ENCODE results near the gene CENPK. TPM values are rescaled to one million over a fixed set of nuclear protein-coding genes. Genes with fewer than 3 reads are reported as not detected.

CENPK gene, protein sequence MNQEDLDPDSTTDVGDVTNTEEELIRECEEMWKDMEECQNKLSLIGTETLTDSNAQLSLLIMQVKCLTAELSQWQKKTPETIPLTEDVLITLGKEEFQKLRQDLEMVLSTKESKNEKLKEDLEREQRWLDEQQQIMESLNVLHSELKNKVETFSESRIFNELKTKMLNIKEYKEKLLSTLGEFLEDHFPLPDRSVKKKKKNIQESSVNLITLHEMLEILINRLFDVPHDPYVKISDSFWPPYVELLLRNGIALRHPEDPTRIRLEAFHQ
- total RNA-seq (2021; ENCODE audit: unreplicated experiment) (34.2 TPM), Bru-seq, nascent RNA (percentile 90 among the genes with signal in this experiment), BruChase-seq, experiment 1, labeled RNA remaining after a 2-hour chase (percentile 94 among the genes with signal in this experiment), BruChase-seq, experiment 2, labeled RNA remaining after a 6-hour chase (percentile 87 among the genes with signal in this experiment)
- polyA plus RNA-seq (2012; ENCODE audit: insufficient read length) = 8.3 TPM
- long read RNA-seq, transcript CENPK-202 (11 exons, 1,734 nt) = major isoform, 16 of 51 reads
- long read RNA-seq, transcript CENPK-208 (11 exons, 1,586 nt) = minor isoform, 5 of 51 reads
- long read RNA-seq, transcript CENPK-215 (11 exons, 1,697 nt) = minor isoform, 5 of 51 reads
- long read RNA-seq, partial matches to known transcripts = 5 of 51 reads
- long read RNA-seq, other reads (novel, unspliced or antisense) = 15 of 51 reads

DNA sequence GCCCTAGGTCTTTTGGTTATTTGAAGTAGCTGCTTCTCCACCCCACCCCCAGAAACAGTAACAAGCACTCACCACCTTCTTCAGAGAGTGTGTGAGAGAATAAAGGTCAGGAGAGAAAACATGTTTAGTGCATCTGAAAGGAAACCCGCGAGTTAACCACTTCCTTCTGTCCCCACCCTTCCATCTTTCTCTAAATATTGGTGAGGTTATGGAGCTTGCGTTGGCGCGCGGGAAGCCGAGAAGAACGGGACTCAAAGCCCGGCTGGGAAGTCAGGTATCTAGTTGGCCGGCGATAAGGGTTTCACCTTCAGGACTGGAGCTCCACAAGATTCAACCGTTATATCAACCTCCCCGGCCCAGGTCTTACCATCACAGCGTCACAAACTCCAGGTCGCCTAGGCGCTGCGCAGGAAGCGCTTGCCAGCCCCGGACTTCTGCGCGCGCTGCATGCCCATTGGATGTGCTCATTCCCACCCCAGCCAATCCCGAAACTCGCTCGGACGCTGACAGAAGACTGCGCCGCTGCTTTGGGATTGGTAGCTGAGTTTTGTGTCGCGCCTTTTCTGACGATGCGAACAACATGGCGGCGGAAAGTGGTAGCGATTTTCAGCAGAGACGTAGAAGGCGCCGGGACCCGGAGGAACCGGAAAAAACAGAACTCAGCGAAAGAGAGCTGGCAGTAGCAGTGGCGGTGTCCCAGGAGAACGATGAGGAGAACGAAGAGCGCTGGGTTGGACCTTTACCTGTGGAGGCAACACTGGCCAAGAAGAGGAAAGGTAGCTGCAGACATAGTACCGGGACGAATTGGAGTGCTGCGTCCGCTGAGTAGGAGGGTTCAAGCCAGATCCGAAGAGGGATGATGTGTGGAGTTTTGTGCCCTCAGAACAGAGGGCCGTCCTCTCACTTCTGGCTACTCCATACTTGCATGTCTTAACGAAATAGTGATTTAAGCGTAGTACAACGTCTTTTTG is at the start of gene CENPK, which contains the start of gene PPWD1:
CENPK (minus strand) TSS at position 438 of the 971 bp plus-strand sequence. CDS start 8,261 bp downstream, outside the sequence.
PPWD1 (plus strand) TSS at position 566 of the 971 bp plus-strand sequence; CDS start at position 581, 15 bp downstream.
- CTCF ChIA-PET = interaction anchor here (0.6 kb wide), 1 partner anchor 1608 kb away, joined by 3 read pairs; no protein-coding TSS in a partner anchor
- intact Hi-C loops (cut with micrococcal nuclease; ENCODE audit: unreplicated experiment) = no loop called here
- no peaks in the 10 kb centered on the region for H3K9me3 ChIP-seq (ENCODE audit: control insufficient read depth, insufficient read depth, low read depth, low read length)
- DNase-seq (ENCODE audit: low read depth, low spot score) (peak; percentile 90), ATAC-seq (peak; percentile 100)
- in situ Hi-C loops (cut with HindIII; ENCODE audit: low pct_unique_long_range_greater_than_20kb, low sequenced_read_pairs) = no loop called here
- H3K4me3 ChIP-seq (ENCODE audit: low read depth in 2 of 2, low read length in 2 of 2) = peak within 1 kb of the TSS; percentile 80 to 95
- H3K36me3 ChIP-seq (ENCODE audit: control insufficient read depth, insufficient read depth, low read length) = peaks cover 8% of the 10 kb centered on the region
- POLR2A ChIA-PET = interaction anchor here (0.6 kb wide), 1 partner anchor 107 kb away, joined by 3 read pairs; no protein-coding TSS in a partner anchor
- no peaks in the 10 kb centered on the region for H3K27me3 ChIP-seq (ENCODE audit: control insufficient read depth, insufficient read depth, low read length)
- peak within 1 kb of the TSS; percentile 94 for H3K27ac ChIP-seq (ENCODE audit: low read length)
- H3K4me1 ChIP-seq (ENCODE audit: control insufficient read depth, insufficient read depth, low read length) = peaks cover 14% of the 10 kb centered on the region
- BruUV-seq (replicated peaks) = TSS peak; percentile 83
- no peak for TF ChIP-seq TCF7L2 (IDR thresholded peaks at IDR 0.05; ENCODE audit: low read depth, low read length)
- TF ChIP-seq, protein P1, sequence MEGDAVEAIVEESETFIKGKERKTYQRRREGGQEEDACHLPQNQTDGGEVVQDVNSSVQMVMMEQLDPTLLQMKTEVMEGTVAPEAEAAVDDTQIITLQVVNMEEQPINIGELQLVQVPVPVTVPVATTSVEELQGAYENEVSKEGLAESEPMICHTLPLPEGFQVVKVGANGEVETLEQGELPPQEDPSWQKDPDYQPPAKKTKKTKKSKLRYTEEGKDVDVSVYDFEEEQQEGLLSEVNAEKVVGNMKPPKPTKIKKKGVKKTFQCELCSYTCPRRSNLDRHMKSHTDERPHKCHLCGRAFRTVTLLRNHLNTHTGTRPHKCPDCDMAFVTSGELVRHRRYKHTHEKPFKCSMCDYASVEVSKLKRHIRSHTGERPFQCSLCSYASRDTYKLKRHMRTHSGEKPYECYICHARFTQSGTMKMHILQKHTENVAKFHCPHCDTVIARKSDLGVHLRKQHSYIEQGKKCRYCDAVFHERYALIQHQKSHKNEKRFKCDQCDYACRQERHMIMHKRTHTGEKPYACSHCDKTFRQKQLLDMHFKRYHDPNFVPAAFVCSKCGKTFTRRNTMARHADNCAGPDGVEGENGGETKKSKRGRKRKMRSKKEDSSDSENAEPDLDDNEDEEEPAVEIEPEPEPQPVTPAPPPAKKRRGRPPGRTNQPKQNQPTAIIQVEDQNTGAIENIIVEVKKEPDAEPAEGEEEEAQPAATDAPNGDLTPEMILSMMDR (IDR thresholded peaks at IDR 0.05) = no peak
- peak; percentile 90; the same call in 1 of the 2 replicates for TF ChIP-seq POLR2AphosphoS5 (IDR thresholded peaks at IDR 0.05; ENCODE audit: low read depth, low read length)
- TF ChIP-seq REST (IDR thresholded peaks at IDR 0.05; ENCODE audit: insufficient read depth in 1 of 2, low read depth in 2 of 2, low read length in 1 of 2) = 0 out of 4 replicates have a peak, but pooled peaks of 1 of the 2 experiments have one; percentile 47
- peak; percentile 70; the same call in 1 of the 2 replicates for TF ChIP-seq SIN3A (IDR thresholded peaks at IDR 0.05; ENCODE audit: borderline replicate concordance, insufficient read depth, low read depth, low read length)

DNA sequence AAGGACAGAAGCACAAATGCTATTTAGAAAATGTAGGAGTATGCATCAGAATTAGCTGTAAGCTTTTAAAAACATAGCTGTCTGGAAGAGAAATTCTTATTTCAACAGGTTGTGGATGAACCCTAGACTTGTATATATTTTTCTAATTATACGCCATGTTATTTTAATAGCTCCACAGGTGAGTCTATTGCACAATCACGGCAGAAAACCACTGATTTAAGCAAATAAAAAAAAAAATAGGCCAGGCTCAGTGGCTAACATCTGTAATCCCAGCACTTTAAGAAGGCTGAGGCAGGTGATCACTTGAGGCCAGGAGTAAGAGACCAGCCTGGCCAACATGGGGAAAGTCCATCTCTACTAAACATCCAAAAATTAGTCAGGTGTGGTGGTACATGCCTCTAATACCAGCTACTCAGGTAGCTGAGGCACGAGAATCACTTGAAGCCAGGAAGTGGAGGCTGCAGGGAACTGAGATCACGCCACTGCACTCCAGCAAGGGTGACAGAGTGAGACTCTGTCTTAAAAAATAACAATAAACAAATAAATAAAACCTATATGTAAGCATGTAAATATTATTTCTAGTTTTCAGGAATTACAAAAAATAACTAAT is 49.4 kb upstream of the CENPK start:
- Histone ChIP-seq H3K9me3 (ENCODE audit: control insufficient read depth, insufficient read depth, low read depth, low read length) (no peaks in the 10 kb centered on the region), H3K4me1 (ENCODE audit: control insufficient read depth, insufficient read depth, low read length) (no peaks in the 10 kb centered on the region), H3K27ac (ENCODE audit: low read length) (no peak overlapping the region), H3K36me3 (ENCODE audit: control insufficient read depth, insufficient read depth, low read length) (peaks cover 13% of the 10 kb centered on the region; the same call in 1 of the 2 replicates), H3K4me3 (ENCODE audit: low read depth in 2 of 2, low read length in 2 of 2) (no peak overlapping the region), H3K27me3 (ENCODE audit: control insufficient read depth, insufficient read depth, low read length) (no peaks in the 10 kb centered on the region)
- intact Hi-C loops (cut with micrococcal nuclease; ENCODE audit: unreplicated experiment) (no loop called here), in situ Hi-C loops (cut with HindIII; ENCODE audit: low pct_unique_long_range_greater_than_20kb, low sequenced_read_pairs) (no loop called here)
- POLR2A ChIA-PET = no interaction called here
- DNase-seq (ENCODE audit: low read depth, low spot score) (no peak), ATAC-seq (no peak)
- TF ChIP-seq POLR2AphosphoS5 (IDR thresholded peaks at IDR 0.05; ENCODE audit: low read depth, low read length) (no peak), REST (IDR thresholded peaks at IDR 0.05; ENCODE audit: insufficient read depth in 1 of 2, low read depth in 2 of 2, low read length in 1 of 2) (no peak), SIN3A (IDR thresholded peaks at IDR 0.05; ENCODE audit: borderline replicate concordance, insufficient read depth, low read depth, low read length) (no peak), TCF7L2 (IDR thresholded peaks at IDR 0.05; ENCODE audit: low read depth, low read length) (no peak)
- TF ChIP-seq, protein P1 (IDR thresholded peaks at IDR 0.05) = no peak
- CTCF ChIA-PET = no interaction called here
- no TSS peak for BruUV-seq (replicated peaks)

Data from Panc1 (cell line).